Right atrium auricular region (tissue), 2 donors: Measurements from ENCODE around the gene LRIT3. TPM values are rescaled to one million over a fixed set of nuclear protein-coding genes. Genes with fewer than 3 reads are reported as not detected.

Source experiments
- DNase-seq: peaks from one replicate; pipeline ENCODE4 v3.0.0-alpha.2; 2019; ENCODE audit warnings: low spot score
- H3K27ac ChIP-seq, 2 donors: fragments of 200-600 bp; sonication (generic); 1 replicate in 1 of 2; 2 replicates in 1 of 2; pipeline ENCODE4 v1.5.1; 2016 to 2019
- H3K27me3 ChIP-seq, 2 donors: fragments of 200-600 bp; sonication (generic); one replicate each; pipeline versions ENCODE4 v1.5.1 to v1.6.0; 2017 to 2019
- H3K36me3 ChIP-seq: fragments of 200-600 bp; sonication (generic); one replicate; pipeline ENCODE4 v1.5.1; 2016
- H3K4me1 ChIP-seq, 2 donors: fragments of 200-600 bp; sonication (generic); one replicate each; pipeline versions ENCODE4 v1.5.1 to v1.6.0; 2017 to 2019
- H3K4me3 ChIP-seq, 2 donors: fragments of 200-600 bp; sonication (generic); 1 replicate in 1 of 2; 2 replicates in 1 of 2; pipeline ENCODE4 v1.5.1; 2017 to 2019; ENCODE audit warnings: mild to moderate bottlenecking in 1 of 2, moderate library complexity in 1 of 2
- H3K9me3 ChIP-seq, 2 donors: fragments of 200-600 bp; sonication (generic); one replicate each; pipeline ENCODE4 v1.5.1; 2019
- total RNA-seq, 2 donors: library from RNA; depleted of rRNA; stranded (reverse); fragments of >200 nt; gene quantifications; one replicate each; pipeline ENCODE4 v1.1.0, GENCODE V29; 2016
- TF ChIP-seq, protein P1 (sequence below), 2 donors: fragments of 200-600 bp; sonication (generic); IDR thresholded peaks; one replicate each; pipeline ENCODE4 v1.5.1; 2019; ENCODE audit warnings: antibody characterized with exemption in 2 of 2

LRIT3 gene
- total RNA-seq, 2 donors from 2014 or later = 0.12 TPM; not detected in 1

DNA sequence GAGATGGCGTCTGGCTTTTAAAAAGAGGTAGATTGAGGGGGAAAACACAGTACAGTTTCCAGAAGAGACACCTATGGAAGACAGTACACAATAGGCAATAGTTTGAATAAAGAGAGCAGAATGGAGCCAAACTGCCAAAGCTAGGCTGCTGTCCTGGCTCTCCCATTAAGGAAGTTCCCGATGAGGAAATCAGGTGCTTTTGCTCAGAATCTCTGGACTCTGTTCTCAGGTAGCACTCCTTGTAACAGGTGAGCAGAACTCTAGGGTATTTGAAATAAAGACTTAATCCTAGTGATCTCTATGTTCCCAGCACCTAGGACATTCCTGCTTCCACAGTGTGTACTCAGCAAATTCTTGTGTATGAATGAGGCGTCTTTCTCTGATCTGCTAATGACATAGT, 66.4 kb downstream of the LRIT3 start:
- Histone ChIP-seq H3K4me1 (peaks cover 0 to 3% of the 10 kb centered on the region in 2 donors), H3K9me3 (no peaks in the 10 kb centered on the region), H3K36me3 (no peaks in the 10 kb centered on the region), H3K27me3 (no peaks in the 10 kb centered on the region), H3K4me3 (peak overlapping the region; percentile 34 to 36), H3K27ac (peak overlapping the region in 1 of 2 donors; percentile 87)
- no peak for DNase-seq
- TF ChIP-seq, protein P1, sequence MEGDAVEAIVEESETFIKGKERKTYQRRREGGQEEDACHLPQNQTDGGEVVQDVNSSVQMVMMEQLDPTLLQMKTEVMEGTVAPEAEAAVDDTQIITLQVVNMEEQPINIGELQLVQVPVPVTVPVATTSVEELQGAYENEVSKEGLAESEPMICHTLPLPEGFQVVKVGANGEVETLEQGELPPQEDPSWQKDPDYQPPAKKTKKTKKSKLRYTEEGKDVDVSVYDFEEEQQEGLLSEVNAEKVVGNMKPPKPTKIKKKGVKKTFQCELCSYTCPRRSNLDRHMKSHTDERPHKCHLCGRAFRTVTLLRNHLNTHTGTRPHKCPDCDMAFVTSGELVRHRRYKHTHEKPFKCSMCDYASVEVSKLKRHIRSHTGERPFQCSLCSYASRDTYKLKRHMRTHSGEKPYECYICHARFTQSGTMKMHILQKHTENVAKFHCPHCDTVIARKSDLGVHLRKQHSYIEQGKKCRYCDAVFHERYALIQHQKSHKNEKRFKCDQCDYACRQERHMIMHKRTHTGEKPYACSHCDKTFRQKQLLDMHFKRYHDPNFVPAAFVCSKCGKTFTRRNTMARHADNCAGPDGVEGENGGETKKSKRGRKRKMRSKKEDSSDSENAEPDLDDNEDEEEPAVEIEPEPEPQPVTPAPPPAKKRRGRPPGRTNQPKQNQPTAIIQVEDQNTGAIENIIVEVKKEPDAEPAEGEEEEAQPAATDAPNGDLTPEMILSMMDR (IDR thresholded peaks at IDR 0.05) = no peak

DNA sequence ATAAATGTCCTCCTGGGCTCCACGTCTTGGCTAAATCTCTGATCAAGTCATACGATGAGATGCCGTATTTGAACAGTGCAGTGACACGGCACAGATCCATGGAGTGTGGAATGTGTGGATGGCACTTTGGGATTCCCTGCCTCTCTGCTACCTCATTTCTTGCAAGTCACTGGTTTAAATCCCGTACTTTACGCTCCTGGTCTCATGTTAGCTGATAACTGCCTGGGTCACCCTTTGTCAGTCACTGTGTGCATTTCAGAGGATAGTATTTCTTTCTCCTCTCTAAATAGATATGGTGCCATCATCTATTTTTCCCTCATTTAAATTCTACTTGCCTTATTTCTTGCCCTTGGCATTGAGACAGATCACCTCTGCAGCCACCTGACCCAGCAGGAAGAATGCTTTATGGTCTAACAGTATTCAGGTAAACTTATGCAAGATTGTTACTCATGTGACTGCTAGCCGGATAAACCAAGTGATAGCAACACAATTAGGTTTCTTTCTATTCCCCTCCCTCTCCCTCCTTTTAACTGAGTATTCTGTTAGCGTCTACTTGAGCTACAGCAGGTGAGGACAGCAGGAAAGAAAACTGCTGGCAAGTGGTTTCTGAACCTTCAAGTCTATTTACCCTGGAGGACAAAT, 67.6 kb downstream of the LRIT3 start:
- no peak for DNase-seq
- H3K27ac ChIP-seq = peak overlapping the region in 1 of 2 donors; percentile 87
- H3K27me3 ChIP-seq = no peaks in the 10 kb centered on the region
- H3K4me1 ChIP-seq = peaks cover 0 to 3% of the 10 kb centered on the region in 2 donors
- H3K4me3 ChIP-seq = peak overlapping the region in 1 of 2 donors; percentile 7
- no peaks in the 10 kb centered on the region for H3K9me3 ChIP-seq
- no peaks in the 10 kb centered on the region for H3K36me3 ChIP-seq
- TF ChIP-seq, protein P1 (IDR thresholded peaks at IDR 0.05) = no peak

DNA sequence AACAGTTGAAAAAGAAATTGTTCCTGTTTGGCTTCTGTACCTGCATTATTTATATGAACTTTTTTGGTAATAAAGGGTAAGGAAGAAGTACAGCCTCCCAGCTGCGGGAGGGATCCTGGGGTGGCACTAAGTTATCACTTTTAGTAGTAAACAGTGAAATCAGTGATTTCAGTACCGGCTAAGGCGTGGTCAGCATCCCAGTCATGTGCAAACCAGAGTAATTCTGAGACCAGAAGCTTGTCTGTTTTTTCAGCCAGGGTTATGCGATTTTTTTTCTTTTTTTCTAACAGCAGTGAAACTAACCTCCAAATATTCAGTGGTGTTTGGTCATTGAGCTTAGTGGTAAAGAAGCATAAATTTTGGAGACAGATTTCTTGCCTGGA, 68.1 kb downstream of the LRIT3 start:
- H3K27ac ChIP-seq = no peak overlapping the region
- H3K9me3 ChIP-seq = no peaks in the 10 kb centered on the region
- no peak overlapping the region for H3K4me3 ChIP-seq
- DNase-seq = no peak
- no peaks in the 10 kb centered on the region for H3K27me3 ChIP-seq
- TF ChIP-seq, protein P1 (IDR thresholded peaks at IDR 0.05) = no peak
- H3K36me3 ChIP-seq = no peaks in the 10 kb centered on the region
- H3K4me1 ChIP-seq = peaks cover 0 to 3% of the 10 kb centered on the region in 2 donors

DNA sequence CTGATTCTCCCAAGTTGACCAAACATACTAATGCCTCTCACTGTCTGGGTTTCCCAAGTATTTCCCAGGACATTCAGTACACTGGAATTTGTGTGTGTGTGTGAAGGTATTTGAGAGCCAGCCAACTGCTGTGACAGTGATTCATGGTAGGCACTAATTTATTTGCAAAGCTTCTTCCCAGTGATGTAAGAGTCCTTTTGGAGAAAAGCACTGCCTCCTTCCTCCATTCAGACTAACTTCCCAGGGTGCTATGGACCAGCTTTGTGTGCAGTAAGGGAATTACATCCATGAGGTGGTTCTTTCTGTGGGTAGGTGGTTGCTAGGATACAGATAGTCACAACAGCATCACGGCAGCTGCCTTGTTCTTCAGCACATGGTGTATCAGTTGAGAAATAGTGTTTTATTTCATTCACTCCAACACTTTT, 73.5 kb downstream of the LRIT3 start:
- Histone ChIP-seq H3K4me3 (no peak overlapping the region), H3K4me1 (no peaks in the 10 kb centered on the region), H3K27me3 (no peaks in the 10 kb centered on the region), H3K9me3 (no peaks in the 10 kb centered on the region), H3K36me3 (no peaks in the 10 kb centered on the region), H3K27ac (no peak overlapping the region)
- DNase-seq = no peak
- TF ChIP-seq, protein P1 (IDR thresholded peaks at IDR 0.05) = no peak

Other genes starting within 250 kb of the LRIT3 start
- gene CASP6, start 144.7 kb upstream of the LRIT3 start, total RNA-seq = 10 to 100 TPM in 1 of 2 donors, 1 to 10 TPM in 1; 8.6 to 18.2 TPM
- gene PLA2G12A, start 118.0 kb upstream of the LRIT3 start, total RNA-seq = 10 to 100 TPM; 52.1 to 56.4 TPM
- 10 to 100 TPM; 12.6 to 30.4 TPM for gene CFI, start 46.1 kb upstream of the LRIT3 start, total RNA-seq
- 1 to 10 TPM; 2.7 to 6.2 TPM for gene GAR1, start 32.3 kb upstream of the LRIT3 start, total RNA-seq
- gene RRH, start 20.1 kb upstream of the LRIT3 start, total RNA-seq = not detected
- 10 to 100 TPM in 1 of 2 donors, 1 to 10 TPM in 1; 7.4 to 13.4 TPM for gene EGF, start 64.8 kb downstream of the LRIT3 start, total RNA-seq